Keratinocyte (primary cell): ENCODE results near the gene C9orf153.

Source experiments
- CTCF ChIP-seq, 3 experiments: IDR thresholded peaks in 1 of 3; conservative IDR thresholded peaks in 1 of 3; optimal IDR thresholded peaks in 1 of 3; 2 replicates in 2 of 3; 3 replicates in 1 of 3; pipeline versions ENCODE3 to v1.5.1; 2011; ENCODE audit warnings: low read length in 3 of 3, mild to moderate bottlenecking in 3 of 3, moderate library complexity in 2 of 3, control low read depth in 1 of 3, inconsistent platforms in 1 of 3; ENCODE audit not compliant: insufficient read depth in 2 of 3; ENCODE audit errors: extremely low read depth in 1 of 3
- EZH2 ChIP-seq: IDR thresholded peaks from one replicate; pipeline ENCODE4 v1.6.1; 2012; ENCODE audit warnings: inconsistent platforms, mild to moderate bottlenecking, low read length, moderate library complexity

GRCh38 chr9:86230858-86231257, 28.6 kb downstream of the C9orf153 start:
- no peak for TF ChIP-seq EZH2
- TF ChIP-seq CTCF (optimal IDR thresholded peaks at IDR 0.05 in 1 of 3, IDR thresholded peaks at IDR 0.05 in 1 of 3, conservative IDR thresholded peaks at IDR 0.05 in 1 of 3; ENCODE audit: extremely low read depth in 1 of 3, insufficient read depth in 2 of 3, low read length in 3 of 3), result no peak
